ENCODE results near the gene SH3GL2. TPM values are rescaled to one million over a fixed set of nuclear protein-coding genes. Genes with fewer than 3 reads are reported as not detected.

SH3GL2 gene
- total RNA-seq, 1 experiment from 2014 or later, result not detected

DNA sequence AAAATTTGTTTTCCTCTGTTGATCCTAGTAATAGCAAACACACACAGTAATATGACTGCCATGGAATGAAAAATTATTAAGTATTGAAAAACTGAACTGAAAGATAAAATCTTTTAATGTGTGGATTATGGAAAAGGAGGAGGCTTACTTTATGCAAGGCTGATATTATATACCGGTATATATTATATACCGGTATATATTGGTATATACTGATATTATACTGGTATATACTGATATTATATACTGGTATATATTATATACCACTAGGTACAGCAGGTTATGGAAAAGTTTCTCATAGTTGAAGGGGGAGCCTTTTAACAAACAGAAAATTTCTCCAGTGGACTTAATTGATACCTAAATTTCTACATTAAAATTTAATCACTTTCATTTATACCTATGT lies 181.4 kb downstream of the SH3GL2 start:
- ChIA-PET CTCF (no interaction called here), POLR2A (no interaction called here)
- ATAC-seq (no peak), DNase-seq (ENCODE audit: low read depth, low spot score) (no peak)
- intact Hi-C loops (cut with micrococcal nuclease; ENCODE audit: unreplicated experiment) (no loop called here), in situ Hi-C loops (cut with HindIII; ENCODE audit: low pct_unique_long_range_greater_than_20kb, low sequenced_read_pairs) (no loop called here)
- TF ChIP-seq, protein P1, sequence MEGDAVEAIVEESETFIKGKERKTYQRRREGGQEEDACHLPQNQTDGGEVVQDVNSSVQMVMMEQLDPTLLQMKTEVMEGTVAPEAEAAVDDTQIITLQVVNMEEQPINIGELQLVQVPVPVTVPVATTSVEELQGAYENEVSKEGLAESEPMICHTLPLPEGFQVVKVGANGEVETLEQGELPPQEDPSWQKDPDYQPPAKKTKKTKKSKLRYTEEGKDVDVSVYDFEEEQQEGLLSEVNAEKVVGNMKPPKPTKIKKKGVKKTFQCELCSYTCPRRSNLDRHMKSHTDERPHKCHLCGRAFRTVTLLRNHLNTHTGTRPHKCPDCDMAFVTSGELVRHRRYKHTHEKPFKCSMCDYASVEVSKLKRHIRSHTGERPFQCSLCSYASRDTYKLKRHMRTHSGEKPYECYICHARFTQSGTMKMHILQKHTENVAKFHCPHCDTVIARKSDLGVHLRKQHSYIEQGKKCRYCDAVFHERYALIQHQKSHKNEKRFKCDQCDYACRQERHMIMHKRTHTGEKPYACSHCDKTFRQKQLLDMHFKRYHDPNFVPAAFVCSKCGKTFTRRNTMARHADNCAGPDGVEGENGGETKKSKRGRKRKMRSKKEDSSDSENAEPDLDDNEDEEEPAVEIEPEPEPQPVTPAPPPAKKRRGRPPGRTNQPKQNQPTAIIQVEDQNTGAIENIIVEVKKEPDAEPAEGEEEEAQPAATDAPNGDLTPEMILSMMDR (IDR thresholded peaks at IDR 0.05), result no peak
- TF ChIP-seq SIN3A (IDR thresholded peaks at IDR 0.05; ENCODE audit: borderline replicate concordance, insufficient read depth, low read depth, low read length), result no peak
- TF ChIP-seq TCF7L2 (IDR thresholded peaks at IDR 0.05; ENCODE audit: low read depth, low read length), result no peak
- TF ChIP-seq POLR2AphosphoS5 (IDR thresholded peaks at IDR 0.05; ENCODE audit: low read depth, low read length), result no peak
- TF ChIP-seq, protein P2, sequence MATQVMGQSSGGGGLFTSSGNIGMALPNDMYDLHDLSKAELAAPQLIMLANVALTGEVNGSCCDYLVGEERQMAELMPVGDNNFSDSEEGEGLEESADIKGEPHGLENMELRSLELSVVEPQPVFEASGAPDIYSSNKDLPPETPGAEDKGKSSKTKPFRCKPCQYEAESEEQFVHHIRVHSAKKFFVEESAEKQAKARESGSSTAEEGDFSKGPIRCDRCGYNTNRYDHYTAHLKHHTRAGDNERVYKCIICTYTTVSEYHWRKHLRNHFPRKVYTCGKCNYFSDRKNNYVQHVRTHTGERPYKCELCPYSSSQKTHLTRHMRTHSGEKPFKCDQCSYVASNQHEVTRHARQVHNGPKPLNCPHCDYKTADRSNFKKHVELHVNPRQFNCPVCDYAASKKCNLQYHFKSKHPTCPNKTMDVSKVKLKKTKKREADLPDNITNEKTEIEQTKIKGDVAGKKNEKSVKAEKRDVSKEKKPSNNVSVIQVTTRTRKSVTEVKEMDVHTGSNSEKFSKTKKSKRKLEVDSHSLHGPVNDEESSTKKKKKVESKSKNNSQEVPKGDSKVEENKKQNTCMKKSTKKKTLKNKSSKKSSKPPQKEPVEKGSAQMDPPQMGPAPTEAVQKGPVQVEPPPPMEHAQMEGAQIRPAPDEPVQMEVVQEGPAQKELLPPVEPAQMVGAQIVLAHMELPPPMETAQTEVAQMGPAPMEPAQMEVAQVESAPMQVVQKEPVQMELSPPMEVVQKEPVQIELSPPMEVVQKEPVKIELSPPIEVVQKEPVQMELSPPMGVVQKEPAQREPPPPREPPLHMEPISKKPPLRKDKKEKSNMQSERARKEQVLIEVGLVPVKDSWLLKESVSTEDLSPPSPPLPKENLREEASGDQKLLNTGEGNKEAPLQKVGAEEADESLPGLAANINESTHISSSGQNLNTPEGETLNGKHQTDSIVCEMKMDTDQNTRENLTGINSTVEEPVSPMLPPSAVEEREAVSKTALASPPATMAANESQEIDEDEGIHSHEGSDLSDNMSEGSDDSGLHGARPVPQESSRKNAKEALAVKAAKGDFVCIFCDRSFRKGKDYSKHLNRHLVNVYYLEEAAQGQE (IDR thresholded peaks at IDR 0.05; ENCODE audit: insufficient read depth in 1 of 2, low read depth in 2 of 2, low read length in 1 of 2), result no peak
- H3K4me3 ChIP-seq (ENCODE audit: low read depth in 2 of 2, low read length in 2 of 2), result no peak overlapping the region
- no peaks in the 10 kb centered on the region for H3K27me3 ChIP-seq (ENCODE audit: control insufficient read depth, insufficient read depth, low read length)
- no TSS peak for BruUV-seq (replicated peaks)
- H3K9me3 ChIP-seq (ENCODE audit: control insufficient read depth, insufficient read depth, low read depth, low read length), result no peaks in the 10 kb centered on the region
- H3K4me1 ChIP-seq (ENCODE audit: control insufficient read depth, insufficient read depth, low read length), result no peaks in the 10 kb centered on the region
- no peaks in the 10 kb centered on the region for H3K36me3 ChIP-seq (ENCODE audit: control insufficient read depth, insufficient read depth, low read length)
- no peak overlapping the region for H3K27ac ChIP-seq (ENCODE audit: low read length)

DNA sequence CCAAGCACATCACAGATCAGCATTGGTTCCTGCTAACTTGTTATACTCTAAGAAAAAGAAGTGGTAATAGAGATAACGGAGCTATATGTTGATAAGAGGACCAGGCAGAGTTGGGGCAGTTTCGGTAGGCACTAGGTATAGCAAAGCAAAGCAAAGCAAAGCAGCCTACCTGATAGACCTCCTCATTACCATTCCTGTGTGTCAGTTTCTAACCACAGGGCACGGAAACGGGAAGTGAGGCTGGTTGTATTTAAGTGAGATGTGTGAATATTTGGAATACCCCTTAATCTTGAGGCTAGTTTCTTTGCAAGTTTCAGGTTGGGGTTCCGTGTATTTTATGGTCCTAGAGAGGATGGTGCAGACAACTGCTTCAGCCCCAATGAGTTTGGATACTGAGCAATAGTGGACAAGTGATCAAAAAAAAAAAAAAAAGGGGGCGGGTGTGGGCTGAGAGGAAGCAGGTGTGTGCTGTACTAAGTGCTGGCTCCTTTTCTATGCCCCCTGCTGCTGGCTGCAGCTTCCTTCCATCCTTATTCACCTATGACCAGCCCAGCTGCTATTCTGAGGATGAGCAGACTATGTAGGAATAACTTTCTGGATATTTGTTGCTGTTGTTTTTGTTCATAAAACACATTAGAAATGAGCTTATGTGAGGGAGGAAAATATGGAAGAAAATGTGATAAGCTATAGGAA lies 183.3 kb downstream of the SH3GL2 start:
- Histone ChIP-seq H3K27me3 (ENCODE audit: control insufficient read depth, insufficient read depth, low read length) (no peaks in the 10 kb centered on the region), H3K9me3 (ENCODE audit: control insufficient read depth, insufficient read depth, low read depth, low read length) (no peaks in the 10 kb centered on the region), H3K36me3 (ENCODE audit: control insufficient read depth, insufficient read depth, low read length) (no peaks in the 10 kb centered on the region), H3K27ac (ENCODE audit: low read length) (no peak overlapping the region), H3K4me1 (ENCODE audit: control insufficient read depth, insufficient read depth, low read length) (no peaks in the 10 kb centered on the region), H3K4me3 (ENCODE audit: low read depth in 2 of 2, low read length in 2 of 2) (no peak overlapping the region)
- intact Hi-C loops (cut with micrococcal nuclease; ENCODE audit: unreplicated experiment), result no loop called here
- ATAC-seq (no peak), DNase-seq (ENCODE audit: low read depth, low spot score) (no peak)
- TF ChIP-seq POLR2AphosphoS5 (IDR thresholded peaks at IDR 0.05; ENCODE audit: low read depth, low read length), result no peak
- TF ChIP-seq, protein P2 (IDR thresholded peaks at IDR 0.05; ENCODE audit: insufficient read depth in 1 of 2, low read depth in 2 of 2, low read length in 1 of 2), result no peak
- TF ChIP-seq TCF7L2 (IDR thresholded peaks at IDR 0.05; ENCODE audit: low read depth, low read length), result no peak
- TF ChIP-seq SIN3A (IDR thresholded peaks at IDR 0.05; ENCODE audit: borderline replicate concordance, insufficient read depth, low read depth, low read length), result no peak
- TF ChIP-seq, protein P1 (IDR thresholded peaks at IDR 0.05), result no peak
- in situ Hi-C loops (cut with HindIII; ENCODE audit: low pct_unique_long_range_greater_than_20kb, low sequenced_read_pairs), result no loop called here
- no TSS peak for BruUV-seq (replicated peaks)
- POLR2A ChIA-PET, result no interaction called here
- CTCF ChIA-PET, result no interaction called here

Data from Panc1 (cell line).